SK-N-SH (cell line): ENCODE data around the gene MGAT5.

ENCODE experiments used
- CTCF ChIP-seq: fragments of 200-600 bp; sonication (generic); IDR thresholded peaks from 2 replicates; pipeline ENCODE4 v1.6.1; 2017; ENCODE audit warnings: antibody characterized with exemption, mild to moderate bottlenecking, moderate library complexity
- REST ChIP-seq: IDR thresholded peaks from 2 replicates; pipeline ENCODE4 v1.6.1; 2012; ENCODE audit warnings: mild to moderate bottlenecking, low read depth, low read length, moderate library complexity
- RFX5 ChIP-seq: IDR thresholded peaks from 2 replicates; pipeline ENCODE4 v1.6.1; 2012; ENCODE audit warnings: mild to moderate bottlenecking, improper control_type of control experiment, low read length
- RXRA ChIP-seq: IDR thresholded peaks from 2 replicates; pipeline ENCODE4 v1.4.0; 2012; ENCODE audit warnings: low read depth, mild to moderate bottlenecking, borderline replicate concordance
- TCF12 ChIP-seq: IDR thresholded peaks from 2 replicates; pipeline ENCODE4 v1.4.0; 2012

GRCh38 chr2:134225841-134226240, 28.0 kb upstream of the MGAT5 start:
- TF ChIP-seq RXRA (no peak), CTCF (no peak), TCF12 (no peak), REST (no peak), RFX5 (no peak)
